Mucosa of descending colon (tissue), 3 donors: ENCODE results near the gene DMRTC2. TPM values are rescaled to one million over a fixed set of nuclear protein-coding genes. Genes with fewer than 3 reads are reported as not detected.
A peak's percentile ranks its signal among the peaks of the same experiment; 100 is the strongest.

Experiments
- ATAC-seq: fragments of 200-7000 bp; cut with Tn5 transposase; one replicate; pipeline ENCODE4 v1.9.1; 2020; ENCODE audit warnings: mild to moderate bottlenecking, moderate library complexity
- DNase-seq, 3 donors: peaks; one replicate each; pipeline ENCODE4 v3.0.0-alpha.2; 2020
- H3K36me3 ChIP-seq: fragments of 200-600 bp; one replicate; pipeline ENCODE4 v1.8.0; 2021; ENCODE audit warnings: low read depth, mild to moderate bottlenecking
- H3K4me1 ChIP-seq: fragments of 200-600 bp; one replicate; pipeline ENCODE4 v1.8.0; 2021; ENCODE audit warnings: low read depth, mild to moderate bottlenecking
- H3K4me3 ChIP-seq: fragments of 200-600 bp; one replicate; pipeline ENCODE4 v1.8.0; 2021; ENCODE audit warnings: mild to moderate bottlenecking
- H3K9me3 ChIP-seq: fragments of 200-600 bp; one replicate; pipeline ENCODE4 v1.8.0; 2021; ENCODE audit warnings: mild to moderate bottlenecking
- intact Hi-C, 2 donors: fragments of 100-400 bp; cut with DNase I in 1 of 2; cut with micrococcal nuclease in 1 of 2; formaldehyde crosslinking; loops; one replicate each; pipeline versions ENCODE4 v1.11.0 to v1.11.1; 2022; cut with DNase I, micrococcal nuclease
- total RNA-seq, 3 donors: library from RNA; stranded (reverse); fragmentation: NEBNext Ultra II Directional in 2 of 3; extraction: Animal tissue kit (Norgen Biotek cat#: 25700) in 2 of 3; gene quantifications; one replicate each; pipeline versions ENCODE4 v1.2.1 to v1.2.4, GENCODE V29; 2021 to 2023
- TF ChIP-seq, protein P1 (sequence below): fragments of 200-600 bp; IDR thresholded peaks from one replicate; pipeline ENCODE4 v1.8.0; 2022; ENCODE audit warnings: antibody characterized with exemption, mild to moderate bottlenecking
- donor health status: DM: no; HTN: no; CAD: no; lungs with moderate emphysema.
- donor health status: DM: no; HTN: no; CAD: no.
- donor health status: DM: no; HTN: yes; CAD: no.

Gene DMRTC2
- total RNA-seq, 3 donors from 2014 or later: not detected

DNA sequence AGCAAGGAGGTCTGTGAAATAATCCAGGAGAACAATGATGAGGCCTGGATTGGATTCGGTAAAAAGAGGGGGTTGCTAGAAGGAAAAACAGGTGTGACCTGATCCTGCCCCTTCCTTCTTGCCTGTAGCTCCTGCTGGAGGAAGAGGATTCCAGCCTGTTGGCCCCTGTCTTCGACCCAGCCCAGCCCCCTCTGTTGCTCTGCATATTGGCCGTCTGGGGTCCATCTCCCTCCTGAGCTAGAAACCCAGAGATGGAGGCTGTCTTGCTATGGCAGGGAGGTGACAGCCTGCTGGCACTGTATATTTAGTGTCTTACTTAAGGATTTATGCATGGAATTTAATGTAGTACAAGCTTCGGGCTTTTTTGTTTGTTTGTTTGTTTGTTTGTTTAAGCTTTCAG is 6.6 kb downstream of the DMRTC2 start:
- Histone ChIP-seq H3K36me3 (no peaks in the 10 kb centered on the region), H3K4me3 (no peak overlapping the region), H3K4me1 (no peaks in the 10 kb centered on the region), H3K9me3 (no peaks in the 10 kb centered on the region)
- no peak for DNase-seq
- ATAC-seq: no peak
- TF ChIP-seq, protein P1, sequence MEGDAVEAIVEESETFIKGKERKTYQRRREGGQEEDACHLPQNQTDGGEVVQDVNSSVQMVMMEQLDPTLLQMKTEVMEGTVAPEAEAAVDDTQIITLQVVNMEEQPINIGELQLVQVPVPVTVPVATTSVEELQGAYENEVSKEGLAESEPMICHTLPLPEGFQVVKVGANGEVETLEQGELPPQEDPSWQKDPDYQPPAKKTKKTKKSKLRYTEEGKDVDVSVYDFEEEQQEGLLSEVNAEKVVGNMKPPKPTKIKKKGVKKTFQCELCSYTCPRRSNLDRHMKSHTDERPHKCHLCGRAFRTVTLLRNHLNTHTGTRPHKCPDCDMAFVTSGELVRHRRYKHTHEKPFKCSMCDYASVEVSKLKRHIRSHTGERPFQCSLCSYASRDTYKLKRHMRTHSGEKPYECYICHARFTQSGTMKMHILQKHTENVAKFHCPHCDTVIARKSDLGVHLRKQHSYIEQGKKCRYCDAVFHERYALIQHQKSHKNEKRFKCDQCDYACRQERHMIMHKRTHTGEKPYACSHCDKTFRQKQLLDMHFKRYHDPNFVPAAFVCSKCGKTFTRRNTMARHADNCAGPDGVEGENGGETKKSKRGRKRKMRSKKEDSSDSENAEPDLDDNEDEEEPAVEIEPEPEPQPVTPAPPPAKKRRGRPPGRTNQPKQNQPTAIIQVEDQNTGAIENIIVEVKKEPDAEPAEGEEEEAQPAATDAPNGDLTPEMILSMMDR: no peak
- intact Hi-C loops: no loop called here

DNA sequence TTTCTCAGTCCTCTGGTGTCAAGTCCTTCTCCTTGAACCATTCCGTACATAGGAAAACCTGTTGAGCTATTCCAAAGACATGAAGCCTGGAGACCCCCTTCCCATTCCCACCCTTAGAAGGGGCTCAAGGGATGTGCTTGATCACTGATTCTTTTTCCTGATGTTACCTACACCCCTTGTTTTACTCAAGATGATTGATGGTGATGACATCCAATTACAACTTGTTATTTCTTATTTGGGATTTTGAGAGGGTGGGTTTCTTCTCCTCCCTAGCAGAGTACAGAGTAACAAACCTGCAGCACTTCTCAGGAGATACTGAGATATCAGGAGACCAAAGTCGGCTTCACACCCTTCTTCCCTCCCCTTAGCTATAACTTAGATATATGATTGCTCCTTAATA is 8.5 kb downstream of the DMRTC2 start:
- Histone ChIP-seq H3K4me3 (no peak overlapping the region), H3K4me1 (no peaks in the 10 kb centered on the region), H3K36me3 (no peaks in the 10 kb centered on the region), H3K9me3 (no peaks in the 10 kb centered on the region)
- intact Hi-C loops: no loop called here
- ATAC-seq (no peak), DNase-seq (no peak)
- TF ChIP-seq, protein P1: no peak

DNA sequence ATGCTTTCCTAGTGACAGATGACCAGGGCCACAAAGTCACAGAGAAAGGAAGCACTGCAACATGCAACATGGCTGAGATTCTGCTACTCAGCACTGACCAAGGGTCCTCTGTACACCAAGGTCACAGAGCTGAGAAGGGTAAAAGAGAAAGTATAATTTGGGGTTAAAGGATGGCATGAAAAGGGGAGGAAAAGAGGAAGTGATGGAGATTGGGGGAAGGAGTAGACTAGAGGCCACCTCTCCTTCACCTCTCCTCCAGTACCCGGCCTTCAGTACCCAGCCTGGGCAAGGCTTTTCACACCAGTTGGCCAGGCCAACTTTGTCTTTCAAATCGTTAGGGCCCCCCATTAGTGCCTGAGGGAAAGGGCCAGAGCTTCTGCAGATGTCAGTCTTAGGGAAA is 8.9 kb downstream of the DMRTC2 start:
- Histone ChIP-seq H3K4me3 (no peak overlapping the region), H3K4me1 (no peaks in the 10 kb centered on the region), H3K9me3 (no peaks in the 10 kb centered on the region), H3K36me3 (no peaks in the 10 kb centered on the region)
- TF ChIP-seq, protein P1: no peak
- intact Hi-C loops: no loop called here
- ATAC-seq: no peak
- no peak for DNase-seq

DNA sequence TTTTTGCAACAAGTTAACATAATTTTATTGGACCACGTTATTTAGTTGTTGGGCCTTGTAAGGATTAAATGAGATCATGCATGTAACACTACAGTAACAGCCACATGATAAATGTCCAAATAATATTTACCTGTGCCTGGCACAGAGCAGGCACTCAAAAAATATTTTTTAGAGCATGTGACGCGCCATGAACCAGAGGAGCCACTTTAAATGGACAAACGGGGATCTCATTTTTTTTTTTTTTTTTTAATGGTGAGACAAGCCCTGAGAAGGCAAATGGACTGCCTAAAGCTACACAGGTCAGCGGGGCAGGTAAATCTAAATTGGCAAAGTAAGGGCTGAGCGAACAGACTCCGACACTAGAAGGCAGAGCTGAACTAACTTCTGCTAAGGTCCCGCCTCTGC is 14.4 kb downstream of the DMRTC2 start:
- intact Hi-C loops: no loop called here
- DNase-seq (no peak), ATAC-seq (no peak)
- H3K4me1 ChIP-seq: peaks cover 26% of the 10 kb centered on the region
- H3K9me3 ChIP-seq: no peaks in the 10 kb centered on the region
- H3K36me3 ChIP-seq: peaks cover 2% of the 10 kb centered on the region
- TF ChIP-seq, protein P1: no peak
- peak overlapping the region; percentile 97 for H3K4me3 ChIP-seq

DNA sequence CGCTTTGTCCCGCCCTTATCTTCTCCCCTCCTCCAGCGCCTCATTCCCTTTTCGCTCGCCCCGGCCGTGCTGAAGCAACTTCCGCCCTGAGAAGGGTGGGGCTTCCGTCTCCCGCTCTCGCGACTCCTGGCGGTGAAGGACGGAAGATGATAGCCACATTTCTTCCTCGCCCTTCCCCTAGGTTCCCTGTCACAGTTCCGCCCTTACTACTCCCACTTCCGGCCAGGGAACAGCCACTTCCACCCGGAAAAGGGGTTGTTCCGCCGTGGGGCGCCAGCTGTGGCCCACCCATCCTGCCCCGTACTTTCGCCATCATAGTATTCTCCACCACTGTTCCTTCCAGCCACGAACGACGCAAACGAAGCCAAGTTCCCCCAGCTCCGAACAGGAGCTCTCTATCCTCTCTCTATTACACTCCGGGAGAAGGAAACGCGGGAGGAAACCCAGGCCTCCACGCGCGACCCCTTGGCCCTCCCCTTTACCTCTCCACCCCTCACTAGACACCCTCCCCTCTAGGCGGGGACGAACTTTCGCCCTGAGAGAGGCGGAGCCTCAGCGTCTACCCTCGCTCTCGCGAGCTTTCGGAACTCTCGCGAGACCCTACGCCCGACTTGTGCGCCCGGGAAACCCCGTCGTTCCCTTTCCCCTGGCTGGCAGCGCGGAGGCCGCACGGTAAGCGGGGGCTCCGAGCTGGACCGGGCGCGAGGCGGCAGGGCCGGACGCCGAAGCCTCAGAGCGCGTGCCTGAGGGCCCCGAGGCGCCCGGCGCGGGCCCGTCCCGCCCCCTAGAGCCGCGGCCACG is 15.0 kb downstream of the DMRTC2 start, which contains the start of gene RPS19:
TSS of gene RPS19 (plus strand) at position 638 of the 801 bp plus-strand sequence. CDS start 520 bp downstream, outside the sequence.
- Histone ChIP-seq H3K4me1 (peaks cover 26% of the 10 kb centered on the region), H3K36me3 (peaks cover 3% of the 10 kb centered on the region), H3K4me3 (peak within 1 kb of the TSS; percentile 97), H3K9me3 (no peaks in the 10 kb centered on the region)
- intact Hi-C loops: no loop called here
- TF ChIP-seq, protein P1: peak; percentile 58
- ATAC-seq (peak; percentile 94), DNase-seq (peak; percentile 98 to 99 (median 99))
